Motor neuron (in vitro differentiated cells): Measurements from ENCODE around the gene POLD4. TPM values are rescaled to one million over a fixed set of nuclear protein-coding genes. Genes with fewer than 3 reads are reported as not detected.
"Not testable (repeated sequence)": the region's sequence is repeated elsewhere in the genome, so short reads cannot be mapped to it uniquely, and the experiment has no call there.

ENCODE experiments used
- ATAC-seq, 8 experiments: fragments of 200-7000 bp; cut with Tn5 transposase; replicated peaks in 6 of 8; 2 replicates each; pipeline ENCODE4 v1.8.0; 2021; ENCODE audit warnings: mild to moderate bottlenecking in 8 of 8, moderate library complexity in 8 of 8
- H3K27ac ChIP-seq, 2 donors: fragments of 250-450 bp; sonication (Bioruptor Pico); 2 replicates each; pipeline ENCODE4 v1.9.0; 2021; ENCODE audit warnings: antibody characterized with exemption in 2 of 2, mild to moderate bottlenecking in 2 of 2, moderate library complexity in 1 of 2
- H3K4me1 ChIP-seq, 2 donors: fragments of 250-450 bp; sonication (Bioruptor Pico); replicated peaks in 1 of 2; 2 replicates each; pipeline ENCODE4 v1.6.1; 2021; ENCODE audit warnings: antibody characterized with exemption in 2 of 2, mild to moderate bottlenecking in 2 of 2, moderate library complexity in 1 of 2
- H3K4me3 ChIP-seq, 5 donors: fragments of 250-450 bp; sonication (Bioruptor Pico); 2 replicates each; pipeline ENCODE4 v1.9.0; 2021; ENCODE audit warnings: antibody characterized with exemption in 5 of 5, mild to moderate bottlenecking in 5 of 5, moderate library complexity in 4 of 5
- WGBS, 10 experiments: fragments of 450-650 bp; shearing (Covaris generic); methylation state at CpG; one replicate each; pipeline ENCODE4 v1.0.0; 2022; 5-methylcytosine and 5-hydroxymethylcytosine counted together
- in situ Hi-C, 9 experiments: fragments of 400-800 bp; cut with MboI; loops; one replicate each; pipeline ENCODE4 v1.15.0; 2021; ENCODE audit warnings: low sequenced_read_pairs in 9 of 9, low pct_unique_long_range_greater_than_20kb in 2 of 9; ENCODE audit not compliant: unreplicated experiment in 9 of 9
- total RNA-seq, 8 experiments: library from RNA; unstranded; fragments of 300-600 nt; gene quantifications; 2 replicates each; pipeline versions ENCODE4 v1.2.3 to v1.2.4, GENCODE V29; 2022

POLD4 gene
- 100 to 1,000 TPM in 1 of 8 experiments, 10 to 100 TPM in 5, 1 to 10 TPM in 2; 5.6 to 167 (median 24.4) TPM for total RNA-seq

DNA sequence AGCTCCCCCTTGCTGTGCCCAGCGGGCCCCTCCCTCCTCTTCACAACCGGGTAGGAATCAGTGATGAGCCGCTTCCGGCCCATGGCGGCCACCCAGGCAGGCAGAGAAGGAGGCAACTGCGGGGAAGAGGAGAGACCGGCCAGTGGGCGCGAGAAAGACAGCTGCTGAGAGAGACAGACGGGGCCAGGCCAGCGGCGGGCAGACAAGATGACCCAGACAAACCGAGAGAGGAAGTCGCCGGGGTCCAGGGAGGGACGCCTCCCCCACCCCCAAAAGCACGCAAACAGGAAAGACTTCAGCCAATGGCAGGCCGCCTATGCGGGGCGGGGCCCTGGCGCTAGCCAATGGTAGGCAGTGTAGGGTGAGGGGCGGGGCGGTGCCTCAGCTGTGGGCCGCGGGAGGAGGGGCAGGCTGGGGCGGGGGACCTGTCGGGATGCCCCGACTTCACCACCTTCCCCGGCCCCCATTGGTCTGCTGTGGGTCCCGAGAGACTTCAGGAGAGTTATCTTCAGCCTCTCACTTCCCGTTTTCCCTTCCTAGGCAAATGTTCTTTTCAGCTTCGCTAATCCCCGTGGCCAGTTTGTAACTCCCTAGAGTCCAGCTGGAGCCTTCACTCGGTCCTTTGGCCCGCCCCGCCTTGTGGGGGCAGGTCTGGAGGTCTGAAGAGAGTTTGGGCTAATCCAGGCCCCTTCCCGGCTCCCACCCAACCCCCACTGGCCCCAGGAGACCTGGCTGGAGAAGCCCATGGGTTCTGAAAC is at the start of gene POLD4:
POLD4 (minus strand) TSS at position 230 of the 758 bp plus-strand sequence; CDS start at position 83, 147 bp downstream.
- in situ Hi-C loops = no loop called here
- Histone ChIP-seq H3K27ac (peak within 1 kb of the TSS; percentile 78 to 81), H3K4me1 (peaks cover 8 to 21% of the 10 kb centered on the region in 2 donors), H3K4me3 (peak within 1 kb of the TSS; percentile 71 to 87 (median 76))
- peak; percentile 54 to 94 (median 88) for ATAC-seq
- WGBS, 10 experiments = 0 to 6% (median 0%) methylated on average over 3 to 6 of the region's 37 CpGs; no CpG with 5 or more reads in 7 of the 10 experiments

GRCh38 chr11:67403085-67403484 is 49.7 kb upstream of the POLD4 start:
- H3K27ac ChIP-seq, H3K4me3 ChIP-seq, ATAC-seq, in situ Hi-C loops: not testable (repeated sequence)
- 83 to 100% (median 92%) methylated on average over 3 to 8 of the region's 9 CpGs; no CpG with 5 or more reads in 3 of the 10 experiments for WGBS, 10 experiments
- peaks cover 16 to 20% of the 10 kb centered on the region in 2 donors for H3K4me1 ChIP-seq

- Histone ChIP-seq H3K4me1 (peaks cover 10 to 13% of the 10 kb centered on the region in 2 donors), H3K4me3 (peak overlapping the region in 3 of 5 donors; percentile 60 to 77 (median 75))
- in situ Hi-C loops, H3K27ac ChIP-seq, ATAC-seq: not testable (repeated sequence)
- WGBS, 10 experiments = 56 to 100% (median 78%) methylated on average over 1 to 14 of the region's 19 CpGs; no CpG with 5 or more reads in 3 of the 10 experiments
Measured at GRCh38 chr11:67402192-67402839, 49.0 kb upstream of the POLD4 start.

- ATAC-seq = peak; percentile 87 to 93 (median 88)
- Histone ChIP-seq H3K4me3 (peak within 1 kb of the TSS; percentile 60 to 84 (median 75)), H3K27ac (peak within 1 kb of the TSS; percentile 85 to 91), H3K4me1 (peaks cover 6 to 11% of the 10 kb centered on the region in 2 donors)
- WGBS, 10 experiments = 0 to 5% (median 0%) methylated on average over 1 to 6 of the region's 73 CpGs; no CpG with 5 or more reads in 6 of the 10 experiments
- in situ Hi-C loops = no loop called here
Measured at GRCh38 chr11:67401495-67402191, 48.3 kb upstream of the POLD4 start, which contains the start of gene PPP1CA. TSS of gene PPP1CA (minus strand) at chr11:67401858. CDS start at chr11:67401782, 76 bp downstream.

DNA sequence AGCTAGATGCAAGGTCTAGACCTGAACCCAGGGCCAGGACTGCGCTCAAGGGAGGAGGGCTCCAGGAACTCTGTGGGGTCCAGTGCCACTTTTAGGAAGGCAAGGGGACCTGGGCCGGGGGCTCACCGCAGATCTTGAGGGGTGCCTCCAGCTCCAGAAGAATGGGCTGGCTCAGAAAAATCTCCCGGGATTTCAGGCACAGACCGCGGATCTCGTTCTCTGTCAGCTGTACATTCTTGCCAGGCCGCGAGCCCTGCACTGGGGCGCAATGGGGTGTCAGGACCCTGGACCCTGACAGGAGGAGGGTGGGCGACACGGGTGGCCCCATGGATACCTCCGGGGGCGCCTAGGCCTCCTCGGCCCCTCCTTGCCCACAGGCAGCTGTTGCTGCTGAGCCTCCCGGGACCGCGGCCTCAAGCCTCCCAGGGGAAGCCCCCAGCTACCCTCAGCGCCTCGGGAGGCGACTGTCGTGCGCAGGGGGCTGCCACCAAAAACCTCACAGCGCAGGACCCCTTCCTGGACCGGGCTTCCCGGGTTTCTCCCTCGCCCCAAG is 47.7 kb upstream of the POLD4 start:
- ATAC-seq = peak in 3 of 8 experiments; percentile 1 to 10 (median 4)
- in situ Hi-C loops = no loop called here
- WGBS, 10 experiments = 0 to 20% (median 5%) methylated on average over 1 to 10 of the region's 27 CpGs; no CpG with 5 or more reads in 6 of the 10 experiments
- Histone ChIP-seq H3K4me1 (peaks cover 6 to 11% of the 10 kb centered on the region in 2 donors), H3K27ac (peak overlapping the region; percentile 85 to 91), H3K4me3 (peak overlapping the region; percentile 60 to 84 (median 75))

GRCh38 chr11:67400251-67400941 is 47.0 kb upstream of the POLD4 start:
- in situ Hi-C loops = no loop called here
- Histone ChIP-seq H3K4me3 (peak overlapping the region; percentile 60 to 84 (median 75)), H3K4me1 (peaks cover 6 to 11% of the 10 kb centered on the region in 2 donors), H3K27ac (peak overlapping the region in 1 of 2 donors; percentile 91)
- 0 to 72% (median 20%) methylated on average over 1 to 10 of the region's 23 CpGs; no CpG with 5 or more reads in 5 of the 10 experiments for WGBS, 10 experiments
- no peak for ATAC-seq

GRCh38 chr11:67398661-67399563 is 45.6 kb upstream of the POLD4 start:
- in situ Hi-C loops = loop anchor here in 1 of 9 experiments (25.0 kb wide), 1 partner anchor 88 kb away; the partner anchor contains the start of gene AIP
- H3K27ac ChIP-seq = no peak overlapping the region
- 80 to 100% (median 90%) methylated on average over 2 to 8 of the region's 31 CpGs; no CpG with 5 or more reads in 3 of the 10 experiments for WGBS, 10 experiments
- H3K4me3 ChIP-seq = no peak overlapping the region
- H3K4me1 ChIP-seq = peaks cover 6 to 11% of the 10 kb centered on the region in 2 donors
- no peak for ATAC-seq

DNA sequence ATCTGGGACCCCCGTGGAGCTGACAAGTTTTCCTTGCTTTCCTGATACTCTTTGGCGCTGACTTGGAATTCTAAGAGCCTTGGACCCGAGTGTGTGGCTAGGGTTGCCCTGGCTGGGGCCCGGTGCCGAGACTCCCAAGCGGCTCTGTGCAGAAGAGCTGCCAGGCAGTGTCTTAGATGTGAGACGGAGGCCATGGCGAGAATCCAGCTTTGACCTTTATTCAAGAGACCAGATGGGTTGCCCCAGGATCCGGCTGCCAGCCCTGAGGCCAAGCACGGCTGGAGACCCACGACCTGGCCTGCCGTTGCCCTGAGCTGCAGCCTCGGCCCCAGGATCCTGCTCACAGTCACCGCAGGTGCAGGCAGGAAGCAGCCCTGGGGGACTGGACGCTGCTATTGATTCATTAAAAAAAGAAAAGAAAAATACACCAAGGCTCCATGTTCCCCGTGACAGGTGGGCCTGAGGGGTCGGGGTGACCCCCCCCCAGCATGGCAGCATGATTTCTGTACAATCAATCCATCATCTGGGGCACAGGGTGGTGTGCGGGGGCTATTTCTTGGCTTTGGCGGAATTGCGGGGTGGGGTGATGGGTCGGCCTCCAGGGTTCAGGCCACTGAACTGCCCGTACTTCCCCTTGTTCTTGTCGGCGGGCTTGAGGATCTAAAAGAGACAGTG is 44.8 kb upstream of the POLD4 start:
- Histone ChIP-seq H3K4me1 (peaks cover 6 to 11% of the 10 kb centered on the region in 2 donors), H3K27ac (no peak overlapping the region), H3K4me3 (no peak overlapping the region)
- ATAC-seq = no peak
- WGBS, 10 experiments = 60 to 96% (median 85%) methylated on average over 1 to 6 of the region's 24 CpGs; no CpG with 5 or more reads in 4 of the 10 experiments
- in situ Hi-C loops = loop anchor here in 1 of 9 experiments (25.0 kb wide), 1 partner anchor 89 kb away; the partner anchor contains the start of gene AIP

DNA sequence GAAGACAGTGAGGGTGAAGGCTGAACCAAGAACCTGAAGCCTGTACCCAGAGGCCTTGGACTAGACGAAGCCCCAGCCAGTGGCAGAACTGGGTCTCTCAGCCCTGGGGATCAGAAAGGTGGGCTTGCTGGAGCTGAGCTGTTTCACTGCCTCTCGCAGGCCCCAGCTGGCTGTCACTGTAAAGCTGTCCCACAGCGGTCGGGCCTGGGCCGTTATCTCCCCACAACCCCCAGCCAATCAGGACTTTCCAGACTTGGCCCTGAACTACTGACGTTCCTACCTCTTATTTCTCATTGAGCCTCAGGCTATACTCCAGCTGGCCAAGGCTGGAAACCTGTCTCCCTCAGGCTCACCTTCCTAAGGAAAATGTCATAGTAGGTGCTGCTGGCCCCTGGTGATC is 44.2 kb upstream of the POLD4 start:
- WGBS, 10 experiments = 86 to 100% (median 100%) methylated on average over 1 to 5 of the region's 6 CpGs; no CpG with 5 or more reads in 7 of the 10 experiments
- Histone ChIP-seq H3K4me1 (peaks cover 6 to 14% of the 10 kb centered on the region in 2 donors), H3K4me3 (no peak overlapping the region), H3K27ac (no peak overlapping the region)
- ATAC-seq = no peak
- in situ Hi-C loops = loop anchor here in 1 of 9 experiments (25.0 kb wide), 1 partner anchor 90 kb away; the partner anchor contains the start of gene AIP

DNA sequence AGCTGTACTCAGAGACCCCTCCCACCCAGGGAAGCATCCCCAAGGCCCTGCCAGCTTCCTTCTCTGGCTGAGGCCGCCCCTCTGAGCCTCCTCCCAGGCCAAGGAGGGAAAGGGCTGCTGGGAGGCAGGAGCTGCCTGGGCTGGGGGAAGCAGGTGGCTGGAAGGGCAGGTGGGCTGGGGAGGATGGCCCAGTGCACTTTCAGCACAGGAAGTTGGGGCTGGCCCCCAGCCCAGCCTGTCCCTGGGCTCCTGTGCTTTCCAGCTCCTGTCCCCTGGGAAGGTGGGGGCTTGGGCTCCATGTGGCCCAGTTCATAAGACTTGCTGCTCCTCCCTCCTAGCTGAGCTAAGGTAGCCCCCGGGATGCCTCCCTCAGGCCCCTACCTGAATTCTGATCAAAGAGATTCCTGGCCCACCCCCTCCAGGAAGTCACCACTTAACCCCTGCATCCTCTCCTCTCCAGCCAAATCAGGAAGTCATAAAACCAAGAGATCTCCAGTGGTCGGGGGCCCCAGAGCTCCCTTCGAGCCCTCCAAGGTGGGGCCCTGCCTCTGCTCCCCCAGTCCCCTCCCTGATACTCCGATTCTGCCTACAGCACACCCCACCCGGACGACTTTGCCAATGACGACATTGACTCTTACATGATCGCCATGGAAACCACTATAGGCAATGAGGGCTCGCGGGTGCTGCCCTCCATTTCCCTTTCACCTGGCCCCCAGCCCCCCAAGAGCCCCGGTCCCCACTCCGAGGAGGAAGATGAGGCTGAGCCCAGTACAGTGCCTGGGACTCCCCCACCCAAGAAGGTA is 43.4 kb upstream of the POLD4 start:
- H3K27ac ChIP-seq = no peak overlapping the region
- no peak for ATAC-seq
- no peak overlapping the region for H3K4me3 ChIP-seq
- WGBS, 10 experiments = 60 to 63% methylated on average over 1 of the region's 13 CpGs; no CpG with 5 or more reads in 8 of the 10 experiments
- in situ Hi-C loops = loop anchor here in 1 of 9 experiments (25.0 kb wide), 1 partner anchor 91 kb away; the partner anchor contains the start of gene AIP
- H3K4me1 ChIP-seq = peaks cover 6 to 11% of the 10 kb centered on the region in 2 donors
